Measurements from ENCODE around the gene TMCO1.

TMCO1 gene

GRCh38 chr1:165696625-165697100 lies 72.0 kb downstream of the TMCO1 start:
- no peak for ATAC-seq
- TF ChIP-seq CSRNP3 (CRISPR knock-in tag; IDR thresholded peaks at IDR 0.05) (no peak), CSDC2 (CRISPR knock-in tag; IDR thresholded peaks at IDR 0.05) (no peak), OSR1 (CRISPR knock-in tag; IDR thresholded peaks at IDR 0.05) (no peak), ZFP3 (CRISPR knock-in tag; IDR thresholded peaks at IDR 0.05) (no peak), ZNF70 (CRISPR knock-in tag; IDR thresholded peaks at IDR 0.05) (no peak), PATZ1 (CRISPR knock-in tag; IDR thresholded peaks at IDR 0.05; ENCODE audit: borderline replicate concordance) (no peak), ZNF565 (CRISPR knock-in tag; conservative IDR thresholded peaks at IDR 0.05; ENCODE audit: low read depth) (no peak), BACH2 (CRISPR knock-in tag; IDR thresholded peaks at IDR 0.05; ENCODE audit: borderline replicate concordance) (no peak), PPARA (CRISPR knock-in tag; IDR thresholded peaks at IDR 0.05; ENCODE audit: borderline replicate concordance) (no peak), RARB (CRISPR knock-in tag; IDR thresholded peaks at IDR 0.05) (no peak), POU6F1 (CRISPR knock-in tag; IDR thresholded peaks at IDR 0.05; ENCODE audit: borderline replicate concordance, low read depth) (no peak), ZC3H10 (CRISPR knock-in tag; IDR thresholded peaks at IDR 0.05) (no peak)

- no peak for ATAC-seq
- TF ChIP-seq PPARA (CRISPR knock-in tag; IDR thresholded peaks at IDR 0.05; ENCODE audit: borderline replicate concordance), result no peak
Observed at GRCh38 chr1:165695031-165695430, 73.6 kb downstream of the TMCO1 start.

GRCh38 chr1:165688046-165688445 lies 80.6 kb downstream of the TMCO1 start:
- no peak for ATAC-seq

GRCh38 chr1:165686971-165687433 lies 81.7 kb downstream of the TMCO1 start:
- TF ChIP-seq GLIS3 (CRISPR knock-in tag; IDR thresholded peaks at IDR 0.05), result no peak
- TF ChIP-seq SNAI2 (CRISPR knock-in tag; IDR thresholded peaks at IDR 0.05), result no peak
- TF ChIP-seq PATZ1 (CRISPR knock-in tag; IDR thresholded peaks at IDR 0.05; ENCODE audit: borderline replicate concordance), result no peak
- TF ChIP-seq POU6F1 (CRISPR knock-in tag; IDR thresholded peaks at IDR 0.05; ENCODE audit: borderline replicate concordance, low read depth), result no peak
- no peak for ATAC-seq

More at GRCh38 chr1:165688046-165688445, 80.6 kb downstream of the TMCO1 start:
- no peak for TF ChIP-seq ZFP30 (CRISPR knock-in tag; IDR thresholded peaks at IDR 0.05)
- TF ChIP-seq ARNTL (CRISPR knock-in tag; IDR thresholded peaks at IDR 0.05; ENCODE audit: borderline replicate concordance, low read depth), result no peak

- no peak for TF ChIP-seq TCF4 (CRISPR knock-in tag; IDR thresholded peaks at IDR 0.05; ENCODE audit: borderline replicate concordance)
- no peak for TF ChIP-seq SNAI2 (CRISPR knock-in tag; IDR thresholded peaks at IDR 0.05)
- ATAC-seq, result no peak
Observed at GRCh38 chr1:165686121-165686970, 82.3 kb downstream of the TMCO1 start.
